ENCODE measurements around the gene PPBP. TPM values are rescaled to one million over a fixed set of nuclear protein-coding genes. Genes with fewer than 3 reads are reported as not detected.

The PPBP gene
- polyA plus RNA-seq, 1 donor (not counting 4 experiments of a cell fraction or from before 2014, with no cell fraction given), result 0.42 TPM

DNA sequence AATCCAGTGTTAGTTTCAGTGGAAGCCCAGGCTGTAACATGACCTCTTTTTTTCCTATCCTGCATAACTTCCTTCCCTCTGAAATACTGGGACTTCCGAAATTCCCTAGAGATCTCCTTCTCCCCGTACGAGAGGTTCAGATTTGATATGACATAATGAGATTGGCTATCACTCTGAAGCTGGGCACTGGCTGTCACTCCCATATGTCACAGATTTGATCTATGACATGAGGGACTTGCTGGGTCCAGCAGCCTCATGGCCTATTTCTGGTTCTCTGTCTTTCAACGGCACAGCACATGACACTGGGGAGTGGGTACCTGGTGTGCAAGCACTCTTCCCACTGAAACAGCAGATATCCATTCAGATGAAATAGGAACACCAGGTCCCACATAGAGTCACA is 42.9 kb downstream of the PPBP start:
- peaks cover 5% of the 10 kb centered on the region for H3K4me1 ChIP-seq (ENCODE audit: control insufficient read depth, extremely low read depth, insufficient read depth, low read length)
- no peak overlapping the region for H3K4me3 ChIP-seq (ENCODE audit: control insufficient read depth in 2 of 3, extremely low read depth in 1 of 3, insufficient read depth in 2 of 3, low read depth in 1 of 3, low read length in 3 of 3)
- no peaks in the 10 kb centered on the region for H3K9me1 ChIP-seq (ENCODE audit: control insufficient read depth, extremely low read depth, insufficient read depth, low read length)
- H3K36me3 ChIP-seq (ENCODE audit: control insufficient read depth in 2 of 2, extremely low read depth in 1 of 2, insufficient read depth in 2 of 2, low read length in 2 of 2), result no peaks in the 10 kb centered on the region
- no peak for FAIRE-seq
- TF ChIP-seq CTCF (optimal IDR thresholded peaks at IDR 0.05 in 1 of 3, IDR thresholded peaks at IDR 0.05 in 1 of 3, conservative IDR thresholded peaks at IDR 0.05 in 1 of 3; ENCODE audit: extremely low read depth in 1 of 3, insufficient read depth in 2 of 3, low read length in 3 of 3), result no peak
- TF ChIP-seq EZH2 (IDR thresholded peaks at IDR 0.05; ENCODE audit: low read length), result no peak
- dilution Hi-C loops (cut with MboI; ENCODE audit: extremely low pct_ligation_motif_present, low sequenced_read_pairs), result no loop called here
- H3K4me2 ChIP-seq (ENCODE audit: control insufficient read depth, extremely low read depth, insufficient read depth, low read depth, low read length), result no peak overlapping the region
- H3K27me3 ChIP-seq (ENCODE audit: control insufficient read depth, extremely low read depth, insufficient read depth, low read length), result peaks cover 3% of the 10 kb centered on the region
- H3K9ac ChIP-seq (ENCODE audit: control insufficient read depth, extremely low read depth, insufficient read depth, low read length), result no peak overlapping the region
- no peak overlapping the region for H2AFZ ChIP-seq (ENCODE audit: control insufficient read depth, low read length)
- H3K9me3 ChIP-seq (ENCODE audit: control insufficient read depth, low read depth, low read length), result no peaks in the 10 kb centered on the region
- no peak for DNase-seq (ENCODE audit: low read depth, low spot score)
- no peak overlapping the region for H3K27ac ChIP-seq (ENCODE audit: control insufficient read depth, insufficient read depth, low read length)
- H3K79me2 ChIP-seq (ENCODE audit: control insufficient read depth, insufficient read depth, low read length), result no peaks in the 10 kb centered on the region
- no peaks in the 10 kb centered on the region for H4K20me1 ChIP-seq (ENCODE audit: control insufficient read depth, extremely low read depth, insufficient read depth, low read length)

DNA sequence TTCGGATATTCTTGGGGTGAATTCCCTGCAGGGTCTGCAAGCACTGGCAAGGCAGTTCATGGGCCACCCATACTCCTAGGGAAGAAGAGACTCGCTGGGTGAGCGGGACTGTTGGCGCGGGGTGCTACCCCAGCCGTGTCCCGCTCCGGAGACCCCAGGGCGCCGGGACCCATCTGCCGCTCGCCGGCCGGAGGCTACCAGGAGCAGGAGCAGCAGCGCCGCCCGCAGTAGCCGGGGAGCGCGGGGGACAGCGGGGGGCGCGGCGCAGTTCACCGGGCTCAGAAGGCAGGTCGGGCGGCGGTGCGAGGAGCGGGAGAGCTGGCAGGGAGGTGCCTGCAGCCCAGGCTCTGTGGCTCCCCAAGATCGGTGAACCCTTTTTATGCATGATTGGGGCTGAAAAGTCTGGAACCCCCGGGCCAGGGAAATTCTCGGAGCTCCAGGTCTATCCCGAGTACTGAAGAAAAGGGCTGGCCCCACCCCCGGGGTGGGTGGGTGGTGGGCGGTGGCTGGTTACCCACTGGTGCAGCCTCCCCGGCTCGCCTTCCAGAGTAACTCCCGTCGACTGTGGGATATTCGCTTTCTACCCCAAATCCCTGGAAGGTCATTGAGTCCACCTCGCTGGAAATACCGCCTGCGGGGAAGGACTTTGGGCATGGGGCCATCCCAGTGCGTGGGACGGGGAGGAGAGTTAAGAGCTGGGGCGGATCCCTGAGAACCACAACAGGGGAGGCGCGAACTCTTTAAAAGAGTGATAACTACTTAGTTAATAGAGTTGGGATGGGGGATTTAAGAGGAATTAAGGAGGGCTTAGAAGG is 43.7 kb downstream of the PPBP start:
- TF ChIP-seq EZH2 (IDR thresholded peaks at IDR 0.05; ENCODE audit: low read length) (no peak), CTCF (optimal IDR thresholded peaks at IDR 0.05 in 1 of 3, IDR thresholded peaks at IDR 0.05 in 1 of 3, conservative IDR thresholded peaks at IDR 0.05 in 1 of 3; ENCODE audit: extremely low read depth in 1 of 3, insufficient read depth in 2 of 3, low read length in 3 of 3) (peak in 1 of 3 experiments; percentile 30)
- peak overlapping the region; percentile 20 for H3K9ac ChIP-seq (ENCODE audit: control insufficient read depth, extremely low read depth, insufficient read depth, low read length)
- dilution Hi-C loops (cut with MboI; ENCODE audit: extremely low pct_ligation_motif_present, low sequenced_read_pairs), result no loop called here
- H3K27ac ChIP-seq (ENCODE audit: control insufficient read depth, insufficient read depth, low read length), result no peak overlapping the region
- peak overlapping the region; percentile 75 for H3K4me2 ChIP-seq (ENCODE audit: control insufficient read depth, extremely low read depth, insufficient read depth, low read depth, low read length)
- H3K36me3 ChIP-seq (ENCODE audit: control insufficient read depth in 2 of 2, extremely low read depth in 1 of 2, insufficient read depth in 2 of 2, low read length in 2 of 2), result no peaks in the 10 kb centered on the region
- FAIRE-seq, result no peak
- no peaks in the 10 kb centered on the region for H3K9me1 ChIP-seq (ENCODE audit: control insufficient read depth, extremely low read depth, insufficient read depth, low read length)
- H3K4me3 ChIP-seq (ENCODE audit: control insufficient read depth in 2 of 3, extremely low read depth in 1 of 3, insufficient read depth in 2 of 3, low read depth in 1 of 3, low read length in 3 of 3), result peak overlapping the region; percentile 37 to 55 (median 44)
- no peaks in the 10 kb centered on the region for H4K20me1 ChIP-seq (ENCODE audit: control insufficient read depth, extremely low read depth, insufficient read depth, low read length)
- no peaks in the 10 kb centered on the region for H3K9me3 ChIP-seq (ENCODE audit: control insufficient read depth, low read depth, low read length)
- DNase-seq (ENCODE audit: low read depth, low spot score), result no peak
- H3K27me3 ChIP-seq (ENCODE audit: control insufficient read depth, extremely low read depth, insufficient read depth, low read length), result peaks cover 3% of the 10 kb centered on the region
- no peaks in the 10 kb centered on the region for H3K79me2 ChIP-seq (ENCODE audit: control insufficient read depth, insufficient read depth, low read length)
- peak overlapping the region; percentile 59 for H2AFZ ChIP-seq (ENCODE audit: control insufficient read depth, low read length)
- peaks cover 5% of the 10 kb centered on the region for H3K4me1 ChIP-seq (ENCODE audit: control insufficient read depth, extremely low read depth, insufficient read depth, low read length)

Measured in keratinocyte (primary cell).